GM18498 (cell line): ENCODE results near the gene CSH1.
"Not testable (repeated sequence)": the region's sequence is repeated elsewhere in the genome, so short reads cannot be mapped to it uniquely, and the experiment has no call there.

Experiments used
- ATAC-seq: cut with Tn5 transposase; IDR thresholded peaks from one replicate; pipeline ENCODE4 v1.9.1; 2021; ENCODE audit warnings: mild to moderate bottlenecking, moderate library complexity; ENCODE audit not compliant: unreplicated experiment

Gene CSH1

GRCh38 chr17:63928966-63929695 is 32.8 kb upstream of the CSH1 start:
- no peak for ATAC-seq

DNA sequence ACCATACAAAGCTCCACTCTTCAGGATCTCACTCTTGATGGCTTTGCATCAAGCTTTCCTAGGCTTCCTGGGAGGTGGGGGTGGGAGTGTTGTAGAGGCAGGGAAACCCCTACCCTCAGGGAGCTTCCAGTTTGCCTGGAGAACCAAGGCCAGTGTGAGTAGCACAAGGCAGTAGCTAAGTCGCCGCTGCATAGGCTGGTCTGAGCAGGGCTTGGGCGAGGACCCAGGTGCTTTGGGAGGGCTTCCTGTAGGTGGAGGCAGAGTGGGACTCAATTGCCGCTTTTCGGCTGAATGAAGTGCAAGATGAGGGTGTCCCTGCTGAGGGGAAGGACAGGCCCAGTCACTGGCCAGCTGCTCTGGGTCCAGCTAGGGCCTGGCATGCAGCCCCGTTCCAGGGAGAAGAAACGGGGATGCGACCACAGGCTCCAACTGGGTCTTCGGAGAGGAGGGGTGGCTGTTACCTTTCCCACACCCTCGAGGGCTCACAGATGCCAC is 31.8 kb upstream of the CSH1 start:
- ATAC-seq = no peak

DNA sequence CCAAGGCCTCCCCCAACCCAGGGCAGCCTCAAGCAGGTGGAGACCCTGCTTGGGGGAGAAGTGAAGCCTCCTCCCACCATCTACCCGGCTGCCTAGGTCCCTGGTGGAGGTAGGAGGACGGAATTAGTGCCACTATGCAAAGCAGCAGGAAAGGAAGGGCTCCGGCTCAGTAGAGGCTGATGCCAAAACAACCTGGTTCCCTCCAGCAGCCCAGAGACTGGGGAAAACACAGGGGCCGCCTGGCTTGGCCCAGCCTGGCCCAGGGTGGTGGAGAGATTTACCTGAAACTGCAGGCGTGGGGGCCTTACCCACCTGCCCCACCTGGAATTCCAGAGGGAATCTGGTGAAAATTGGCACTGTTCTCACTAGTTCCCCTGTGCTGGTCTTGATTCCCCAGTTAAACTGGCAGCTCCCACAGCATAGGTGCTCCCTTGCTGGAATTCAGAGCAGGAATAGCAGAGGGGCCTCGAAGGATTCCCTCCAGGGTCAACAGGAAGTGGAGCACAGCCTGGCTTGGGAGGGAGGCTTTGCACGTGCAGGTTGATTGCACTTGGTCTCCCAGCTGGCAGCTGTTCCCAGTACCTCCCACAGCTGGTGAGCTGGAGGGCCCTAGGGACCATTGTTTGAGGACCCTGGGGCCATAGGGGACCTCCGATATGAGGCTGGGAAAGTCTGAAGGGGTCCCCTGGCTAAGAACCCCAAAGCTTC is 31.2 kb upstream of the CSH1 start:
- ATAC-seq = no peak

- no peak for ATAC-seq
These were observed 29.8 kb upstream of the CSH1 start for GRCh38 chr17:63926164-63926563.

GRCh38 chr17:63925615-63926014 is 29.2 kb upstream of the CSH1 start:
- no peak for ATAC-seq

GRCh38 chr17:63922402-63922801 is 26.0 kb upstream of the CSH1 start:
- ATAC-seq = not testable (repeated sequence)

GRCh38 chr17:63920779-63921178 is 24.4 kb upstream of the CSH1 start:
- ATAC-seq = not testable (repeated sequence)

GRCh38 chr17:63920050-63920449 is 23.7 kb upstream of the CSH1 start:
- ATAC-seq = not testable (repeated sequence)

DNA sequence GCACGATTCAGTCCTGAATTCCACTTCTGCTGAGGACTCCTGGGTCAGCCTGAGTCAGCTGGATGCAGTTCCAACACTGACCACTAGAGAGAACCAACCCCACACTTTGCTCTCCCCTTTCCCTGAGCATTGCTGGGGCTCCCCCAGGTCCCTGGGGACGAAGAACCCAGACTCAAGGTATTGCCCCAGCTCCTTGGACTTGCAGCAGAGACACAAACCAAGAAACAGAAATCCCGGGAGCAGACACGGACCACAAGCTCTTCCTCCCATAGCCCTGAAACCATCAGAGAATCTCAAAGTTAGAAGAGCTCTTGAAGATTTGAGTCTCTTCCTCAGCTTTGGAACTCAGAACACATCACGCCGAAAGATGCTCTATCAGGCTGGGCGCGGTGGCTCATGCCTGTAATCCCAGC is 22.9 kb upstream of the CSH1 start:
- ATAC-seq = peak; percentile 74

- not testable (repeated sequence) for ATAC-seq
These were observed 22.5 kb upstream of the CSH1 start, which contains the start of gene GH1 for GRCh38 chr17:63918789-63919305. TSS of gene GH1 (minus strand) at chr17:63918839. CDS start at chr17:63918776, 63 bp downstream.

DNA sequence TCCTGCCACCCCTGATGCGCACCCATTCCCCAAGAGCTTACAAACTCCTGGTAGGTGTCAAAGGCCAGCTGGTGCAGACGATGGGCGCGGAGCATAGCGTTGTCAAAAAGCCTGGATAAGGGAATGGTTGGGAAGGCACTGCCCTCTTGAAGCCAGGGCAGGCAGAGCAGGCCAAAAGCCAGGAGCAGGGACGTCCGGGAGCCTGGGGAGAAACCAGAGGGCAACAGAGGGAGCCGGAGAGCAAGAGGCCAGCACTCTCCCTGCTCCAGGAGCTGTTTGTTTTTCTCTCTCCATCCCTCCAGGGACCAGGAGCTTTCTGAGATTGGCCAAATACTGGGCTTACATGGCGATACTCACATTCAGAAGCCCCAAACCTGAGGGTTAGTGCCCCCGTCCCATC is 21.9 kb upstream of the CSH1 start:
- no peak for ATAC-seq

DNA sequence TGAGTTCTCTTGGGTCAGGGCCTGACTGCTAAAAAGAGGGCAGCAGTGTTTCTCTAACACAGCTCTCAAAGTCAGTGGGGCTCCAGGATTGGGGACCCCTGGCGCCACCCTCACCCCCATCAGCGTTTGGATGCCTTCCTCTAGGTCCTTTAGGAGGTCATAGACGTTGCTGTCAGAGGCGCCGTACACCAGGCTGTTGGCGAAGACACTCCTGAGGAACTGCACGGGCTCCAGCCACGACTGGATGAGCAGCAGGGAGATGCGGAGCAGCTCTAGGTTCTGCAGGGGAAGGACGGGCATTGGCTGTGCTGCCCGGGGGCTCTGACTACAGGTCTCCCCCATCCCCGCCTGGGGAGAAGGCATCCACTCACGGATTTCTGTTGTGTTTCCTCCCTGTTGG is 21.3 kb upstream of the CSH1 start:
- ATAC-seq = no peak

- ATAC-seq = not testable (repeated sequence)
These were observed 20.8 kb upstream of the CSH1 start for GRCh38 chr17:63917206-63917605.

DNA sequence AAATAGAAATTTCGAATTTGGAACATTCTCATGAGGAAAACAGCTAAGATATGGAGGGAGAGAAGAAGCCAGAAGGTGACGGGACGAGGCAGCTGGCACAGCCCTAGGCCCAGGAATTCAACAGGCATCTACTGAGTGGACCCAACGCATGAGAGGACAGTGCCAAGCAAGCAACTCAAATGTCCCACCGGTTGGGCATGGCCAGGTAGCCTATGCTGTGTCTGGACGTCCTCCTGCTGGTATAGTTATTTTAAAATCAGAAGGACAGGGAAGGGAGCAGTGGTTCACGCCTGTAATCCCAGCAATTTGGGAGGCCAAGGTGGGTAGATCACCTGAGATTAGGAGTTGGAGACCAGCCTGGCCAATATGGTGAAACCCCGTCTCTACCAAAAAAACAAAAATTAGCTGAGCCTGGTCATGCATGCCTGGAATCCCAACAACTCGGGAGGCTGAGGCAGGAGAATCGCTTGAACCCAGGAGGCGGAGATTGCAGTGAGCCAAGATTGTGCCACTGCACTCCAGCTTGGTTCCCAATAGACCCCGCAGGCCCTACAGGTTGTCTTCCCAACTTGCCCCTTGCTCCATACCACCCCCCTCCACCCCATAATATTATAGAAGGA is 20.3 kb upstream of the CSH1 start:
- ATAC-seq = no peak

DNA sequence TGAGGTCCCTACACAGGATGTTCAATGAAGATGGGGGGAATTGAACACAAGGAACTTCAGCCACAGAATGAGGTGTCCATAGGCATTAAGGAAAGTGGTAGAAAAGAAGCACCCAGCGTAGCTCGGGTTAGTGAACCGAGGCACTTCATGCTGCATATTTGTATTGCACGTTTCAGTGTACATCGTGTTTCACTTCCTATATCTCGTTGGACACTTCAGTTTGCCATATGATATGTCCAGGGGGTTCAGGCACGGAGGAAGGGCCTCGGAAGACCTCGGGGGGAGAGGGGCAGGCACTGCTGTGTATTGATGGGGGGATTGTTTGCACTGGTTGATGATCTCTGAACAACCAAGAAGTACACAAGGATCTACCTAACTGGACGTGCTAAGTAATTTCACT is 19.4 kb upstream of the CSH1 start:
- peak; percentile 43 for ATAC-seq

GRCh38 chr17:63914471-63914870 is 18.1 kb upstream of the CSH1 start:
- ATAC-seq = no peak

- ATAC-seq = no peak
These were observed 15.3 kb upstream of the CSH1 start for GRCh38 chr17:63911657-63912100.

- no peak for ATAC-seq
These were observed 14.8 kb upstream of the CSH1 start, which contains the start of gene CSHL1 for GRCh38 chr17:63911041-63911635. TSS of gene CSHL1 (minus strand) at chr17:63911258. CDS start at chr17:63911196, 62 bp downstream.

DNA sequence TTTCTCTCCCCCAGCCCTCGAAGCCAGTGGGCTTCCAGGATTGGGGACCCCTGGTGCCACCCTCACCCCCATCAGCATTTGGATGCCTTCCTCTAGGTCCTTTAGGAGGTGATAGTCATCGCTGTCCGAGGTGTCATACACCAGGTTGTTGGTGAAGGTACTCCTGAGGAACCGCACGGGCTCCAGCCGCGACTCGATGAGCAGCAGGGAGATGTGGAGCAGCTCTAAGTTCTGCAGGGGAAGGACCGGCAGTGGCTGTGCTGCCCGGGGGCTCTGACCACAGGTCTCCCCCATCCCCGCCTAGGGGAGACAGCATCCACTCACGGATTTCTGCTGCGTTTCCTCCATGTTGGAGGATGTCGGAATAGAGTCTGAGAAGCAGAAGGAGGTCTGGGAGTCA is 13.7 kb upstream of the CSH1 start:
- no peak for ATAC-seq

DNA sequence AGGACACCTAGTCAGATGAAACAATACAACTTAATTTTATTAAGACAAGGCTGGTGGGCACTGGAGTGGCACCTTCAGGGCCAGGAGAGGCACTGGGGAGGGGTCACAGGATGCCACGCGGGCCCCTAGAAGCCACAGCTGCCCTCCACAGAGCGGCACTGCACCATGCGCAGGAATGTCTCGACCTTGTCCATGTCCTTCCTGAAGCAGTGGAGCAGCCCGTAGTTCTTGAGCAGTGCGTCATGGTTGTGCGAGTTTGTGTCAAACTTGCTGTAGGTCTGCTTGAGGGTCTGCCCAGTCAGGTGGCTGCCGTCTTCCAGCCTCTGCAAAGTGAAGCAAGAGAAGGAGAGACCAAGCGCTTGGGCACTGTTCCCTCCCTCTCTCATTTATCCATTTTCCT is 13.2 kb upstream of the CSH1 start:
- ATAC-seq = not testable (repeated sequence)
